HepG2 (cell line): ENCODE results near the gene LDB2. TPM values are rescaled to one million over a fixed set of nuclear protein-coding genes. Genes with fewer than 3 reads are reported as not detected.

ENCODE experiments used
- ATAC-seq: fragments of 200-7000 bp; cut with Tn5 transposase; 3 replicates; pipeline ENCODE4 v1.9.1; 2020; ENCODE audit warnings: mild to moderate bottlenecking, moderate library complexity
- BruUV-seq: library from RNA; stranded (reverse); fragments of 400-500 nt; replicated peaks from 2 replicates; lab custom pipeline; 2021; lab: Mats Ljungman, UMichigan
- CTCF ChIA-PET: fragments of 300-600 bp; formaldehyde crosslinking; extraction: SDS; loops from one replicate; lab custom pipeline; 2021; ENCODE audit warnings: low total read pairs, inconsistent platforms, low intra/inter-chr PET ratio; lab: Yijun Ruan, JAX
- POLR2A ChIA-PET: fragments of 350-600 bp; sonication (Branson Sonifier 250); formaldehyde crosslinking; loops from one replicate; lab custom pipeline; 2020; ENCODE audit warnings: antibody characterized with exemption, inconsistent platforms; lab: Yijun Ruan, JAX
- DNase-seq: peaks from one replicate; pipeline ENCODE4 v3.0.0-alpha.2; 2015; ENCODE audit warnings: low spot score
- FAIRE-seq: peaks from 3 replicates; lab custom pipeline; 2011; peaks lifted over from hg19 to GRCh38; lab: Jason Lieb, UNC
- H2AFZ ChIP-seq: one replicate; pipeline ENCODE4 v1.6.1; 2011; ENCODE audit warnings: low read length, inconsistent platforms
- H3K27ac ChIP-seq: fragments of 300-600 bp; 3 replicates; pipeline ENCODE4 v1.8.0; 2011; ENCODE audit warnings: mixed run types, mild to moderate bottlenecking, mixed read lengths, low read length, inconsistent platforms; ENCODE audit not compliant: insufficient read depth; ENCODE audit errors: extremely low read length
- H3K27me3 ChIP-seq, 2 experiments: fragments of 200-600 bp in 1 of 2; 2 replicates in 1 of 2; 3 replicates in 1 of 2; pipeline versions ENCODE4 v1.6.0 to v1.8.0; 2011; ENCODE audit warnings: low read length in 2 of 2, mild to moderate bottlenecking in 2 of 2, moderate library complexity in 2 of 2, inconsistent platforms in 1 of 2; ENCODE audit not compliant: insufficient read depth in 2 of 2, control insufficient read depth in 1 of 2
- H3K36me3 ChIP-seq, 2 experiments: fragments of 200-600 bp in 1 of 2; replicated peaks in 1 of 2; 2 replicates in 1 of 2; 3 replicates in 1 of 2; pipeline versions ENCODE4 v1.5.1 to v1.8.0; 2011; ENCODE audit warnings: low read length in 2 of 2, inconsistent platforms in 1 of 2; ENCODE audit not compliant: insufficient read depth in 2 of 2, control insufficient read depth in 1 of 2
- H3K4me1 ChIP-seq: 2 replicates; pipeline ENCODE4 v1.5.1; 2012; ENCODE audit warnings: low read length, inconsistent platforms; ENCODE audit not compliant: insufficient read depth
- H3K4me2 ChIP-seq: 2 replicates; pipeline ENCODE4 v1.6.0; 2011; ENCODE audit warnings: low read depth, low read length, inconsistent platforms
- H3K4me3 ChIP-seq, 3 experiments: fragments of 200-600 bp in 1 of 3; sonication (generic), shearing (Covaris generic) in 1 of 3; replicated peaks in 1 of 3; 2 replicates each; pipeline ENCODE4 v1.5.1; 2011 to 2016; ENCODE audit warnings: low read length in 3 of 3, inconsistent platforms in 2 of 3, low read depth in 2 of 3, mild to moderate bottlenecking in 2 of 3, control low read depth in 1 of 3, mixed read lengths in 1 of 3; ENCODE audit not compliant: insufficient read depth in 1 of 3
- H3K79me2 ChIP-seq: one replicate; pipeline ENCODE4 v1.6.1; 2011; ENCODE audit warnings: low read length, inconsistent platforms; ENCODE audit not compliant: insufficient read depth
- H3K9ac ChIP-seq: 2 replicates; pipeline ENCODE4 v1.6.0; 2011; ENCODE audit warnings: mild to moderate bottlenecking, low read depth, low read length, inconsistent platforms; ENCODE audit not compliant: insufficient read depth
- H3K9me3 ChIP-seq: 2 replicates; pipeline ENCODE4 v1.5.1; 2012; ENCODE audit warnings: mild to moderate bottlenecking, low read length
- H4K20me1 ChIP-seq: 2 replicates; pipeline ENCODE4 v1.6.0; 2011; ENCODE audit warnings: inconsistent platforms, mild to moderate bottlenecking, low read length, moderate library complexity; ENCODE audit not compliant: insufficient read depth
- FUBP1 ChIP-seq: sonication (generic); formaldehyde crosslinking; IDR thresholded peaks from 2 replicates; pipeline ENCODE4 v1.5.1; 2020; ENCODE audit warnings: missing genetic modification reagents, mild to moderate bottlenecking, borderline replicate concordance
- GPBP1L1 ChIP-seq: sonication (generic); formaldehyde crosslinking; IDR thresholded peaks from 2 replicates; pipeline ENCODE4 v1.5.0; 2020; ENCODE audit warnings: mild to moderate bottlenecking, missing genetic modification reagents
- MNT ChIP-seq: fragments of 450-650 bp; IDR thresholded peaks from 2 replicates; pipeline ENCODE4 v1.6.1; 2016
- NCOA1 ChIP-seq: sonication (generic); formaldehyde crosslinking; IDR thresholded peaks from 2 replicates; pipeline ENCODE4 v1.9.0; 2021; ENCODE audit warnings: missing genetic modification reagents
- NR3C1 ChIP-seq: sonication (generic); formaldehyde crosslinking; IDR thresholded peaks from 2 replicates; pipeline ENCODE4 v1.4.0; 2020; ENCODE audit warnings: missing genetic modification reagents
- PHF8 ChIP-seq: sonication (generic); formaldehyde crosslinking; IDR thresholded peaks from 2 replicates; pipeline ENCODE4 v1.5.0; 2020; ENCODE audit warnings: missing genetic modification reagents
- STAT5B ChIP-seq: sonication (generic); formaldehyde crosslinking; IDR thresholded peaks from 2 replicates; pipeline ENCODE4 v1.4.0; 2020; ENCODE audit warnings: missing genetic modification reagents
- ZFP1 ChIP-seq: IDR thresholded peaks from 2 replicates; pipeline ENCODE4 v1.6.1; 2016
- ZGPAT ChIP-seq: IDR thresholded peaks from 2 replicates; pipeline ENCODE4 v1.6.1; 2016; ENCODE audit warnings: mild to moderate bottlenecking
- ZNF207 ChIP-seq: fragments of 450-650 bp; IDR thresholded peaks from 2 replicates; pipeline ENCODE4 v1.6.1; 2016; ENCODE audit warnings: antibody characterized with exemption, borderline replicate concordance
- ZNF749 ChIP-seq: sonication (generic); formaldehyde crosslinking; IDR thresholded peaks from 2 replicates; pipeline ENCODE4 v1.8.0; 2022; ENCODE audit warnings: mild to moderate bottlenecking, missing genetic modification reagents, moderate library complexity, borderline replicate concordance
- WGBS: methylation state at CpG from one replicate; pipeline ENCODE4 v1.1.6; 2017; ENCODE audit warnings: low lambda C conversion rate; 5-methylcytosine and 5-hydroxymethylcytosine counted together
- in situ Hi-C: cut with HindIII; loops from 2 replicates; pipeline ENCODE4 v1.10.0; 2017; ENCODE audit warnings: low pct_unique_long_range_greater_than_20kb; ENCODE audit not compliant: extremely low pct_ligation_motif_present
- intact Hi-C: fragments of 100-400 bp; cut with micrococcal nuclease; formaldehyde crosslinking; loops from one replicate; pipeline ENCODE4 v1.10.0; 2022; ENCODE audit not compliant: unreplicated experiment
- polyA plus RNA-seq, 8 experiments: library from polyadenylated mRNA; depleted of rRNA in 3 of 8; stranded (reverse) in 7 of 8; unstranded in 1 of 8; fragments of >200 nt; fragmentation: Illumina TruSeq in 4 of 8; extraction: Trizol in 4 of 8; gene quantifications; 2 replicates each; pipeline versions ENCODE4 v1.2.1 to v1.2.3, GENCODE V29; 2011 to 2016; ENCODE audit warnings: low read depth in 4 of 8, missing spikeins in 1 of 8, mixed read lengths in 1 of 8; ENCODE audit not compliant: insufficient read depth in 1 of 8
- total RNA-seq, 5 experiments: library from RNA; depleted of rRNA; stranded (reverse); fragments of >200 nt; fragmentation: Illumina TruSeq; extraction: Trizol; gene quantifications; 2 replicates each; pipeline ENCODE4 v1.2.3, GENCODE V29; 2016; ENCODE audit warnings: low read depth in 1 of 5

LDB2 gene
- total and polyA plus RNA-seq, 2 of the 13 experiments (the other 11 are each of a cell fraction or from before 2014, with no cell fraction given): not detected

DNA sequence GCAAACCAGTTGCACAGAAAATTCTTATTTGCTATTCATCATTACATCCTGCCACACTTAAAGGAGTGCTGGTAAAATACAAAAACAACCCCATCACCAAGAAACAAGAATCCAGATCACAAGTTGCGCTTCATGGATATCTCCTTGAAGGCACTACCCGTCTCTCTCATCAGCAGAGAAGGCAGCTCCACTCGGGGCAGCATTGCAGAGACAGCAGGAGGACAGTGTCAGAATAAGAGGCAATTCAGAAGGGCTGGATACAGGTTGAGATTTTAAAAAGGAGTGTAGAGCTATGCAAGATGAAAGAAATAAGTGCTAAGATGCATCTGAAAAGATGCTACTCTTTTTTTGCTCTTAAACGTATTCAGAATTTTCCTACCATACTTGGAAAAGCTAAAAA is 71.4 kb downstream of the LDB2 start (continued):
- no peak for TF ChIP-seq GPBP1L1

DNA sequence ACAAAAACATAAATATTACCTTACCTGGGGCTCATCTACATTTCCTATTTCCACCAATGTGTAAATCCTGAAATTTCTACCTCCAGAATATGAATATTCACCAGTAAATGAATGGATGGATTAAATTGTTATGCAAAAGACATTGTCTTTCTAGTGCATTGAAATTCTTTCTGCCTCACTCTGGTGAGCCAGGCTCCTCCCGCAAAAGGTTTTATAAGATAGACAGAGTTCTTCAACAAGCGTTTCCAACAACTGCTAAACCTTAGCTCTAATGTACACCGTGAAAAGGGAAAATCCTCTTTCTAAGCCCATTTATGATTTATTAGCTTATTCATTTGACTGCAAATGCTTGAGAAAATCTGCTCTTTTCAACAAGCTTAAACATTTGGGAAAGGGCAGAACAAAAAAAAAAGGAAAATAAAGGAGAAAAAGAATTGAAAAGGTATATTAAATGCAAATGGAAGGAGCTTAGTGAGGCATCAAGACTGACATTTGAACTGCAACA is 72.0 kb downstream of the LDB2 start:
- Histone ChIP-seq H3K27me3 (no peaks in the 10 kb centered on the region), H3K4me2 (no peak overlapping the region), H3K4me1 (peaks cover 59% of the 10 kb centered on the region), H3K79me2 (no peaks in the 10 kb centered on the region), H4K20me1 (no peaks in the 10 kb centered on the region), H3K9me3 (no peaks in the 10 kb centered on the region), H3K27ac (no peak overlapping the region), H2AFZ (no peak overlapping the region), H3K4me3 (no peak overlapping the region), H3K9ac (no peak overlapping the region), H3K36me3 (no peaks in the 10 kb centered on the region)
- ATAC-seq (no peak), DNase-seq (no peak), FAIRE-seq (no peak)
- ChIA-PET CTCF (no interaction called here), POLR2A (no interaction called here)
- BruUV-seq: no TSS peak
- in situ Hi-C loops (no loop called here), intact Hi-C loops (no loop called here)
- WGBS: 95% methylated on average over 3 of the region's 3 CpGs
- TF ChIP-seq NCOA1 (CRISPR knock-in tag): no peak
- no peak for TF ChIP-seq ZNF207
- no peak for TF ChIP-seq PHF8 (CRISPR knock-in tag)
- no peak for TF ChIP-seq ZFP1
- TF ChIP-seq MNT: no peak
- TF ChIP-seq STAT5B (CRISPR knock-in tag): no peak
- no peak for TF ChIP-seq NR3C1 (CRISPR knock-in tag)
- no peak for TF ChIP-seq ZNF749
- no peak for TF ChIP-seq ZGPAT
- TF ChIP-seq FUBP1 (CRISPR knock-in tag): no peak
